Heart left ventricle (tissue), 16 donors: ENCODE measurements around the gene HNRNPA2B1. TPM values are rescaled to one million over a fixed set of nuclear protein-coding genes. Genes with fewer than 3 reads are reported as not detected.
A peak's percentile ranks its signal among the peaks of the same experiment; 100 is the strongest.
"Not testable (repeated sequence)": the region's sequence is repeated elsewhere in the genome, so short reads cannot be mapped to it uniquely, and the experiment has no call there.

ENCODE experiments used
- ATAC-seq, 4 donors: fragments of 200-7000 bp; cut with Tn5 transposase; one replicate each; pipeline ENCODE4 v1.9.1; 2020 to 2022; ENCODE audit warnings: moderate library complexity in 4 of 4, mild to moderate bottlenecking in 3 of 4, moderate number of reproducible peaks in 1 of 4
- DNase-seq, 5 donors: peaks; one replicate each; pipeline ENCODE4 v3.0.0-alpha.2; 2020
- H3K27ac ChIP-seq, 12 donors: fragments of 200-600 bp; sonication (generic) in 4 of 12; one replicate each; pipeline versions ENCODE4 v1.5.0 to v1.8.0; 2016 to 2022; ENCODE audit warnings: mild to moderate bottlenecking in 2 of 12
- H3K27me3 ChIP-seq, 9 donors: fragments of 200-600 bp; sonication (generic) in 2 of 9; one replicate each; pipeline versions ENCODE4 v1.5.1 to v1.8.0; 2016 to 2022; ENCODE audit warnings: mild to moderate bottlenecking in 3 of 9
- H3K36me3 ChIP-seq, 9 donors: fragments of 200-600 bp; sonication (generic) in 2 of 9; one replicate each; pipeline versions ENCODE4 v1.5.0 to v1.8.0; 2018 to 2022; ENCODE audit warnings: mild to moderate bottlenecking in 2 of 9
- H3K4me1 ChIP-seq, 12 donors: fragments of 200-600 bp; sonication (generic) in 4 of 12; one replicate each; pipeline versions ENCODE4 v1.5.0 to v1.8.0; 2016 to 2022; ENCODE audit warnings: mild to moderate bottlenecking in 3 of 12
- H3K4me3 ChIP-seq, 12 donors: fragments of 200-600 bp; sonication (generic) in 4 of 12; one replicate each; pipeline versions ENCODE4 v1.5.0 to v1.8.0; 2017 to 2022; ENCODE audit warnings: mild to moderate bottlenecking in 9 of 12, moderate library complexity in 4 of 12
- H3K9me3 ChIP-seq, 12 donors: fragments of 200-600 bp; sonication (generic) in 4 of 12; one replicate each; pipeline versions ENCODE4 v1.5.0 to v1.8.0; 2016 to 2022; ENCODE audit warnings: mild to moderate bottlenecking in 1 of 12
- POLR2A ChIP-seq, 2 donors: fragments of 450-650 bp; IDR thresholded peaks; one replicate each; pipeline ENCODE4 v1.6.1; 2017; ENCODE audit warnings: antibody characterized with exemption in 2 of 2, mild to moderate bottlenecking in 2 of 2, moderate library complexity in 2 of 2
- WGBS, 4 donors: extraction: QIAGEN DNeasy Blood & Tissue Kit in 2 of 4; methylation state at CpG; one replicate each; pipeline versions ENCODE4 v1.1.5 to v1.1.7; 2013 to 2018; 5-methylcytosine and 5-hydroxymethylcytosine counted together
- intact Hi-C, 10 donors: fragments of 100-400 bp; cut with DNase I; formaldehyde crosslinking; loops; one replicate each; pipeline versions ENCODE4 v1.11.1 to v1.14.2; 2022
- polyA plus RNA-seq, 2 donors: library from polyadenylated mRNA; stranded (reverse); fragments of 200-250 nt; gene quantifications; one replicate each; pipeline ENCODE4 v1.2.3, GENCODE V29; 2013
- total RNA-seq, 9 donors: library from RNA; depleted of rRNA in 2 of 9; stranded (reverse); fragments of >200 nt in 2 of 9; fragmentation: NEBNext Ultra II Directional in 3 of 9; extraction: Animal tissue kit (Norgen Biotek cat#: 25700) in 3 of 9; gene quantifications; one replicate each; pipeline versions ENCODE4 v1.1.0 to v1.2.4, GENCODE V29; 2016 to 2023
- TF ChIP-seq, protein P1 (sequence below), 12 donors: fragments of 200-600 bp; sonication (generic) in 4 of 12; IDR thresholded peaks; one replicate each; pipeline versions ENCODE4 v1.5.0 to v1.8.0; 2018 to 2022; ENCODE audit warnings: antibody characterized with exemption in 12 of 12, mild to moderate bottlenecking in 5 of 12
- donor health status: ischemic (EF 13 %, LVEDD 7.1; RV severe dilation, severe dysfunction).
- donor health status: healthy with polysubstance abuse.
- donor health status: DM: no; HTN: yes; CAD: no.
- donor health status: DM: no; HTN: no; CAD: no.
- donor health status: ischemic (EF 25% LVEDD 6.9; RV normal size, moderate dysfunction).
- donor health status: ischemic (EF 25% LVEDD 5.7; RV mildly dilated, moderate dysfunction).
- donor health status: healthy.
- donor health status: DM: yes; HTN: yes; CAD: no.
- donor health status: ischemic (EF 35%, LVEDD 5.7; RV mildly dilated, moderate dysfunction).
- donor health status: nonischemic (EF 11% LVEDD 7.7; RV severe dilation, severe dysfunction).
- donor health status: DM: yes; HTN: yes; CAD: no.
- donor health status: PGD.
- donor health status: ischemic (EF 29% LVEDD 5.4; RV normal size, mild dysfunction).
- donor health status: nonischemic (EF 23%, LVEDD 6.1; RV moderate dilation, normal function).

Gene HNRNPA2B1
- total and polyA plus RNA-seq, 11 donors: 142 to 732 (median 378) TPM

DNA sequence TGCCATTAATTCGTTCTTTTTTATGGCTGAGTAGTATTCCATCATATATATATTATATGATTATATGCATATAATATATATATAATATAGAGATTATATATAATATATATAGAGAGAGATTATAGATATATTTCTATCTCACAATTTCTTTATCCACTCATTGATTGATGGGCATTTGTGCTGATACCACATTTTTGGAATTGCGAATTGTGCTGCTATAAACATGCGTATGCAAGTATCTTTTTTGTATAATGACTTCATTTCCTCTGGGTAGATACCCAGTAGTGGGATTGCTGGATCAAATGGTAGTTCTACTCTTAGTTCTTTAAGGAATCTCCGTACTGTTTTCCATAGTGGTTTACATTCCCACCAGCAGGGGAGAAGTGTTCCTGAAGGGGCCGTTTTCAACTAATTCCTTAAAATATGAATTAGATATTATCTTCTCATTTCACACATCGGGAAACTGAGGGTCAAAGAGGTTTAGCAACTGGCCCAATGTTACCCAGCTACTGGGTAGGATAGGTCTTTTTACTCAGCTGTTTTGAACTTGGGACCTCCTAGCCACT, 32.0 kb downstream of the HNRNPA2B1 start:
- intact Hi-C loops: no loop called here
- Histone ChIP-seq H3K27me3 (no peaks in the 10 kb centered on the region), H3K36me3 (peaks cover 0 to 13% (median 0%) of the 10 kb centered on the region in 9 donors), H3K4me3 (no peak overlapping the region), H3K9me3 (peaks cover 0 to 10% (median 0%) of the 10 kb centered on the region in 12 donors), H3K27ac (no peak overlapping the region), H3K4me1 (peaks cover 0 to 9% (median 0%) of the 10 kb centered on the region in 12 donors)
- 78 to 93% (median 82%) methylated on average over 6 of the region's 6 CpGs for WGBS, 4 donors
- ATAC-seq (no peak), DNase-seq (no peak)
- TF ChIP-seq POLR2A (IDR thresholded peaks at IDR 0.05): no peak
- TF ChIP-seq, protein P1, sequence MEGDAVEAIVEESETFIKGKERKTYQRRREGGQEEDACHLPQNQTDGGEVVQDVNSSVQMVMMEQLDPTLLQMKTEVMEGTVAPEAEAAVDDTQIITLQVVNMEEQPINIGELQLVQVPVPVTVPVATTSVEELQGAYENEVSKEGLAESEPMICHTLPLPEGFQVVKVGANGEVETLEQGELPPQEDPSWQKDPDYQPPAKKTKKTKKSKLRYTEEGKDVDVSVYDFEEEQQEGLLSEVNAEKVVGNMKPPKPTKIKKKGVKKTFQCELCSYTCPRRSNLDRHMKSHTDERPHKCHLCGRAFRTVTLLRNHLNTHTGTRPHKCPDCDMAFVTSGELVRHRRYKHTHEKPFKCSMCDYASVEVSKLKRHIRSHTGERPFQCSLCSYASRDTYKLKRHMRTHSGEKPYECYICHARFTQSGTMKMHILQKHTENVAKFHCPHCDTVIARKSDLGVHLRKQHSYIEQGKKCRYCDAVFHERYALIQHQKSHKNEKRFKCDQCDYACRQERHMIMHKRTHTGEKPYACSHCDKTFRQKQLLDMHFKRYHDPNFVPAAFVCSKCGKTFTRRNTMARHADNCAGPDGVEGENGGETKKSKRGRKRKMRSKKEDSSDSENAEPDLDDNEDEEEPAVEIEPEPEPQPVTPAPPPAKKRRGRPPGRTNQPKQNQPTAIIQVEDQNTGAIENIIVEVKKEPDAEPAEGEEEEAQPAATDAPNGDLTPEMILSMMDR (IDR thresholded peaks at IDR 0.05): no peak

DNA sequence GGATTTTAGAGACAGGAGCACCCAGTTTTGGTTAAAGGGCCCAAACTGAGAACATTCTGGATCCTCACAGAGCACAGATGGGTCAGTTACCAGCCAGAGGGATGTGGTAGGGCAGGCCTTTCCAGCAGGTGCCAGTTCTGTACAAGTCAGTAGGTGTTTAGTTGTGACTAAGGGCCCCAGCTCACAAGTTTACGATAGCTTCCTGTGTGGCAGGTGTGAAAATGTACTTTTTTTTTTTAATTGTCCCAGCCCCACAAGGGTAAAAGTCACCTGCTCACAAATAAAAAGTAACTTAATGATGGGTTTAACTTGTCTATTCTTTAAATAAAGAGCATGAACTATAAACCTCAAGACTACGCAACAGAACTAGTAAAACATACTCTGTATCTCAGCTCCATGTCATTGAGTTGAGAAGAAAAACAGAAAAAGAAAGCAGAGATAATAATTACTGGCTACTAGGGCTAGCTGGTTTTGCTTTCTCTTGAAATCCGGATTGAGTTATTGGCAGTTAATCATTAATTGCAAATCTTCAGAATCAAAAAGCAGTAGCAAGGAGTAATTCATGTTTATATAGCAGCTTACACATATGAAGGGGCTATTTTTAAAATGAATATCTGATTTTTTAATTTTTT, 33.1 kb downstream of the HNRNPA2B1 start:
- intact Hi-C loops: no loop called here
- peaks cover 0 to 13% (median 0%) of the 10 kb centered on the region in 9 donors for H3K36me3 ChIP-seq
- no peak for ATAC-seq
- H3K9me3 ChIP-seq: peaks cover 0 to 10% (median 0%) of the 10 kb centered on the region in 12 donors
- peaks cover 0 to 9% (median 0%) of the 10 kb centered on the region in 12 donors for H3K4me1 ChIP-seq
- peak overlapping the region in 1 of 12 donors; percentile 33 for H3K27ac ChIP-seq
- 93 to 95% (median 94%) methylated on average over 3 of the region's 3 CpGs for WGBS, 4 donors
- TF ChIP-seq POLR2A (IDR thresholded peaks at IDR 0.05): no peak
- TF ChIP-seq, protein P1 (IDR thresholded peaks at IDR 0.05): no peak
- H3K27me3 ChIP-seq: no peaks in the 10 kb centered on the region
- no peak for DNase-seq
- H3K4me3 ChIP-seq: no peak overlapping the region

DNA sequence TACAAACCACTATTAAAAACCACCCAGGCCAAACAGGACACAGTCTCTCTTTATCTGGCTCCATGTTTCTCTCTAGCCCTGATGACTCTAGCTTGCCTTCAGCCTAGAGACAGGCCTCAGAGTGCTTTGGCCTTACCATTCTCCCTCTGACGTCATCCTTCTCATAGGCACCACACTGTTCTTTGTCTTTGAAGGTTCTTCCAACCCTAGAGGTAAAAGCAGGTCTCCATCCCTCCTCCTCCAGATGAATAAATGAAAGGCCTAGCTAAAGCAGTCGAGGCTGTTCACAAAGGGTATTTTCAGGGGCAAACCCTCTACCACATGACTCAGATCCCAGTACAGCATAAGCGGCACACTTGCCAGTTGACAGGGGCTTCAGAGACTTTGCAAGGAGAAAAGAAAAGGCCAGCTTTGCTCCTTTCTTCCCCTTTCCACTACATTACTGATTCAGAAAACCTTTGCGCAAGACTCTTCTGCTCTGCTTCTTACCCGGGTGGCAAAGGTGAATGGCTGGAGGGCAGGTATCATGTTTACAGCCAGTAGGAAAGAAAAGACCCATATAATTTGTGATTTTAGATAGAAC, 33.8 kb downstream of the HNRNPA2B1 start:
- intact Hi-C loops: no loop called here
- peak overlapping the region in 1 of 12 donors; percentile 33 for H3K27ac ChIP-seq
- WGBS, 4 donors: 82 to 87% (median 87%) methylated on average over 5 of the region's 5 CpGs
- H3K27me3 ChIP-seq: no peaks in the 10 kb centered on the region
- H3K4me3 ChIP-seq: no peak overlapping the region
- no peak for ATAC-seq
- TF ChIP-seq POLR2A (IDR thresholded peaks at IDR 0.05): no peak
- TF ChIP-seq, protein P1 (IDR thresholded peaks at IDR 0.05): no peak
- no peak for DNase-seq
- H3K4me1 ChIP-seq: peaks cover 0 to 9% (median 0%) of the 10 kb centered on the region in 12 donors
- H3K36me3 ChIP-seq: peaks cover 0 to 13% (median 0%) of the 10 kb centered on the region in 9 donors
- H3K9me3 ChIP-seq: peaks cover 0 to 10% (median 0%) of the 10 kb centered on the region in 12 donors

DNA sequence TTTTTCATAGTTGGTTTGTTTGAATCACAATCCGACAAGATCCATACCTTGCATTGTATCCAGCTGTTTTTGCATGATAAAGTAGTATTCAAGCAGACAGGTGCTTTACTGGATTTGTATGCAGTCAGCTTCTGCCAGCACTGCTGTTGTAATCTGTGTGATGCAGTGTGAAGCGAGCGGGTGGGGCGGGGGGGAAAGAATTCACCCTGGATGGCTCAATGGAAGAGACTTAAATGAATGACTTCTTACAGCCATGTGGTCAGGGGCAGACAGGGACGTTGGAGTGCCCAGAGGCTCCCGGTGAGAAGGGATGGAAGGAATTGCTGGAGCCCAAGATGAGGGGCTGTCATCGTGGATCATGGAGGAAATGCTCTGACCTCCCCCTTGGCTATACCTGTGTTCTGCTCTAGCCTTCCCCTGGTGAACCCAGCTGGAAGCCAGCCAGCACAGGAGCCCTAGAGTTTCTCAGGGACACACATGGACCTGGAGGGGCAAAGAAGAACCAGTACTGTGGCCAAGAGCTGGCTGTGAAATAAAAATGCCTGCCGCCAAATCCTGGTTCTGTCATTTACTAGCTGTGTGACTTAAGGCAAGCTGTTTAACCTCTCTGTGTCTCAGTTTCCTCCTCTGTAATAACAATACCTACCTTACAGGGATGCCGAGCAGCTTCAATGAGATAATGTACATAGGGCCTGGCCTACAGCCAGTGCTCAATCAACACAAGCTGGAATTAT, 34.4 kb downstream of the HNRNPA2B1 start:
- no peak for ATAC-seq
- intact Hi-C loops: no loop called here

DNA sequence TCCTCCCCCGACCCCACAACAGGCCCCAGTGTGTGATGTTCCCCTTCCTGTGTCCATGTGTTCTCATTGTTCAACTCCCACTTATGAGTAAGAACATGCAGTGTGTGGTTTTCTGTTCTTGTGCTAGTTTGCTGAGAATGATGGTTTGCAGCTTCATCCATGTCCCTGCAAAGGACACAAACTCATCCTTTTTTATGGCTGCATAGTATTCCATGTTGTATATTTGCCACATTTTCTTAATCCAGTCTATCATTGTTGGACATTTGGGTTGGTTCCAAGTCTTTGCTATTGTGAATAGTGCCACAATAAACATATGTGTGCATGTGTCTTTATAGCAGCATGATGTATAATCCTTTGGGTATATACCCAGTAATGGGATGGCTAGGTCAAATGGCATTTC, 36.7 kb downstream of the HNRNPA2B1 start:
- H3K36me3 ChIP-seq, H3K27me3 ChIP-seq, H3K4me1 ChIP-seq, DNase-seq, ATAC-seq, H3K27ac ChIP-seq, H3K4me3 ChIP-seq, intact Hi-C loops: not testable (repeated sequence)
- 68 to 81% (median 73%) methylated on average over 1 of the region's 1 CpG for WGBS, 4 donors
- peaks cover 0 to 10% (median 0%) of the 10 kb centered on the region in 12 donors for H3K9me3 ChIP-seq

More for the DNA sequence above, 34.4 kb downstream of the HNRNPA2B1 start:
- Histone ChIP-seq H3K4me3 (no peak overlapping the region), H3K36me3 (peaks cover 0 to 12% (median 0%) of the 10 kb centered on the region in 9 donors), H3K9me3 (peaks cover 0 to 10% (median 0%) of the 10 kb centered on the region in 12 donors), H3K27ac (no peak overlapping the region), H3K27me3 (no peaks in the 10 kb centered on the region), H3K4me1 (peaks cover 0 to 9% (median 0%) of the 10 kb centered on the region in 12 donors)
- no peak for DNase-seq
- no peak for TF ChIP-seq POLR2A (IDR thresholded peaks at IDR 0.05)
- TF ChIP-seq, protein P1 (IDR thresholded peaks at IDR 0.05): no peak
- 67 to 74% (median 70%) methylated on average over 9 of the region's 9 CpGs for WGBS, 4 donors
